ENCODE results near the gene CFAP299. TPM values are rescaled to one million over a fixed set of nuclear protein-coding genes. Genes with fewer than 3 reads are reported as not detected.

The CFAP299 gene
- total and polyA plus RNA-seq, 9 of the 15 experiments (the other 6 are each of a cell fraction or from before 2014, with no cell fraction given) = 0.09 to 3.0 (median 0.76) TPM

- DNase-seq (ENCODE audit: extremely low read depth in 1 of 4, low spot score in 3 of 4) (no peak), FAIRE-seq (no peak), ATAC-seq (no peak)
- no TSS peak for BruUV-seq (replicated peaks)
- in situ Hi-C loops (cut with MboI) = loop anchor here (25.0 kb wide), 1 partner anchor 425 kb away; no protein-coding TSS in a partner anchor
- Histone ChIP-seq H4K20me1 (replicated peaks; ENCODE audit: control insufficient read depth, insufficient read depth, low read length) (no peaks in the 10 kb centered on the region), H3K36me3 (ENCODE audit: control insufficient read depth, insufficient read depth, low read length) (no peaks in the 10 kb centered on the region), H3K27ac (ENCODE audit: extremely low read depth, low read depth, low read length) (no peak overlapping the region), H2AFZ (ENCODE audit: low read depth, low read length) (no peak overlapping the region), H3K79me2 (ENCODE audit: control insufficient read depth, insufficient read depth, low read length) (no peaks in the 10 kb centered on the region), H3K9me3 (replicated peaks; ENCODE audit: control insufficient read depth, insufficient read depth, low read depth, low read length) (no peaks in the 10 kb centered on the region), H3K4me3 (no peak overlapping the region), H3K4me2 (ENCODE audit: insufficient read depth, low read length) (no peak overlapping the region), H3K9me1 (ENCODE audit: control insufficient read depth, insufficient read depth, low read length) (no peaks in the 10 kb centered on the region), H3K4me1 (replicated peaks in 1 of 2; ENCODE audit: control insufficient read depth in 2 of 2, insufficient read depth in 2 of 2, low read length in 2 of 2) (no peaks in the 10 kb centered on the region), H3K9ac (ENCODE audit: insufficient read depth in 1 of 2, low read depth in 2 of 2, low read length in 2 of 2) (no peak overlapping the region), H3K27me3 (ENCODE audit: control insufficient read depth in 2 of 2, insufficient read depth in 2 of 2, low read length in 2 of 2) (no peaks in the 10 kb centered on the region)
- POLR2A ChIA-PET = no interaction called here
- TF ChIP-seq ZNF584 (CRISPR knock-in tag; IDR thresholded peaks at IDR 0.05; ENCODE audit: low read depth) (no peak), YBX1 (IDR thresholded peaks at IDR 0.05) (no peak), CXXC5 (CRISPR knock-in tag; IDR thresholded peaks at IDR 0.05) (no peak), ZNF561 (CRISPR knock-in tag; conservative IDR thresholded peaks at IDR 0.05) (no peak), KDM2B (CRISPR knock-in tag; IDR thresholded peaks at IDR 0.05) (no peak), RBM15 (IDR thresholded peaks at IDR 0.05; ENCODE audit: insufficient read depth, low read length) (no peak), BRD9 (IDR thresholded peaks at IDR 0.05; ENCODE audit: low read depth, partially characterized antibody) (no peak), KLF10 (CRISPR knock-in tag; IDR thresholded peaks at IDR 0.05) (no peak), CCAR2 (IDR thresholded peaks at IDR 0.05; ENCODE audit: low read depth, low read length) (no peak), FOXJ2 (tag; IDR thresholded peaks at IDR 0.05) (no peak)
- TF ChIP-seq, protein P1, sequence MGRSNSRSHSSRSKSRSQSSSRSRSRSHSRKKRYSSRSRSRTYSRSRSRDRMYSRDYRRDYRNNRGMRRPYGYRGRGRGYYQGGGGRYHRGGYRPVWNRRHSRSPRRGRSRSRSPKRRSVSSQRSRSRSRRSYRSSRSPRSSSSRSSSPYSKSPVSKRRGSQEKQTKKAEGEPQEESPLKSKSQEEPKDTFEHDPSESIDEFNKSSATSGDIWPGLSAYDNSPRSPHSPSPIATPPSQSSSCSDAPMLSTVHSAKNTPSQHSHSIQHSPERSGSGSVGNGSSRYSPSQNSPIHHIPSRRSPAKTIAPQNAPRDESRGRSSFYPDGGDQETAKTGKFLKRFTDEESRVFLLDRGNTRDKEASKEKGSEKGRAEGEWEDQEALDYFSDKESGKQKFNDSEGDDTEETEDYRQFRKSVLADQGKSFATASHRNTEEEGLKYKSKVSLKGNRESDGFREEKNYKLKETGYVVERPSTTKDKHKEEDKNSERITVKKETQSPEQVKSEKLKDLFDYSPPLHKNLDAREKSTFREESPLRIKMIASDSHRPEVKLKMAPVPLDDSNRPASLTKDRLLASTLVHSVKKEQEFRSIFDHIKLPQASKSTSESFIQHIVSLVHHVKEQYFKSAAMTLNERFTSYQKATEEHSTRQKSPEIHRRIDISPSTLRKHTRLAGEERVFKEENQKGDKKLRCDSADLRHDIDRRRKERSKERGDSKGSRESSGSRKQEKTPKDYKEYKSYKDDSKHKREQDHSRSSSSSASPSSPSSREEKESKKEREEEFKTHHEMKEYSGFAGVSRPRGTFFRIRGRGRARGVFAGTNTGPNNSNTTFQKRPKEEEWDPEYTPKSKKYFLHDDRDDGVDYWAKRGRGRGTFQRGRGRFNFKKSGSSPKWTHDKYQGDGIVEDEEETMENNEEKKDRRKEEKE (IDR thresholded peaks at IDR 0.05; ENCODE audit: borderline replicate concordance in 1 of 2, control insufficient read depth in 1 of 2, low read depth in 2 of 2, low read length in 1 of 2) = no peak
- TF ChIP-seq, protein P2, sequence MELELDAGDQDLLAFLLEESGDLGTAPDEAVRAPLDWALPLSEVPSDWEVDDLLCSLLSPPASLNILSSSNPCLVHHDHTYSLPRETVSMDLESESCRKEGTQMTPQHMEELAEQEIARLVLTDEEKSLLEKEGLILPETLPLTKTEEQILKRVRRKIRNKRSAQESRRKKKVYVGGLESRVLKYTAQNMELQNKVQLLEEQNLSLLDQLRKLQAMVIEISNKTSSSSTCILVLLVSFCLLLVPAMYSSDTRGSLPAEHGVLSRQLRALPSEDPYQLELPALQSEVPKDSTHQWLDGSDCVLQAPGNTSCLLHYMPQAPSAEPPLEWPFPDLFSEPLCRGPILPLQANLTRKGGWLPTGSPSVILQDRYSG (tag; conservative IDR thresholded peaks at IDR 0.05; ENCODE audit: low read depth) = no peak
- intact Hi-C loops (cut with micrococcal nuclease) = no loop called here
- CTCF ChIA-PET (ENCODE audit: low intra/inter-chr PET ratio) = no interaction called here
- WGBS (ENCODE audit: insufficient coverage, low coverage, missing lambda C conversion rate) = 0% methylated on average over 1 of the region's 1 CpG
Measured at GRCh38 chr4:80787306-80787705, 451.8 kb downstream of the CFAP299 start.

All from K562 (cell line).